ENCODE data around the gene PRRC2C.
"Not testable (repeated sequence)": the region's sequence is repeated elsewhere in the genome, so short reads cannot be mapped to it uniquely, and the experiment has no call there.

Gene PRRC2C

DNA sequence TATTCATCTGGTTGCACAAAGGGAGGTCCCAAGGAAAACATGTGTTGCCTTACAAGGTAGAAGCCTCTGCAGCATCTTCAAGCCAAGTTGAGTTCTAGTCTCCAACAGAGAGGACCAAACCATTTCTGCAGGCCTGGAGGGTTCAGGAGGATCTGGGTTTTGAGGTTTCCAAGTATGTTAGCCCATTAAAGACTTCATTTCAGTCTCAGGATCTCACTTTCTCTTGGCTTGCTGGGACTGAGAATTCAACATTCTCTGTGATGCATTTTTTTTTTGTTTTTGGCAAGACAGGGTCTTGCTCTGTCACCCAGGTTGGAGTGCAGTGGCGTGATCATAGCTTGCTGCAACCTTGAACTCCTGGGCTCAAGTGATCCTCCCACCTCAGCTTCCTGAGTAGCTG, 128.0 kb downstream of the PRRC2C start:
- Mint-ChIP-seq H3K4me3 (no peak overlapping the region), H3K27me3 (no peaks in the 10 kb centered on the region), H3K27ac (no peak overlapping the region), H3K4me1 (peaks cover 4 to 14% of the 10 kb centered on the region in 2 donors), H3K9me3 (no peaks in the 10 kb centered on the region), H3K36me3 (no peaks in the 10 kb centered on the region)
- ATAC-seq (replicated peaks) (no peak), DNase-seq (no peak)

DNA sequence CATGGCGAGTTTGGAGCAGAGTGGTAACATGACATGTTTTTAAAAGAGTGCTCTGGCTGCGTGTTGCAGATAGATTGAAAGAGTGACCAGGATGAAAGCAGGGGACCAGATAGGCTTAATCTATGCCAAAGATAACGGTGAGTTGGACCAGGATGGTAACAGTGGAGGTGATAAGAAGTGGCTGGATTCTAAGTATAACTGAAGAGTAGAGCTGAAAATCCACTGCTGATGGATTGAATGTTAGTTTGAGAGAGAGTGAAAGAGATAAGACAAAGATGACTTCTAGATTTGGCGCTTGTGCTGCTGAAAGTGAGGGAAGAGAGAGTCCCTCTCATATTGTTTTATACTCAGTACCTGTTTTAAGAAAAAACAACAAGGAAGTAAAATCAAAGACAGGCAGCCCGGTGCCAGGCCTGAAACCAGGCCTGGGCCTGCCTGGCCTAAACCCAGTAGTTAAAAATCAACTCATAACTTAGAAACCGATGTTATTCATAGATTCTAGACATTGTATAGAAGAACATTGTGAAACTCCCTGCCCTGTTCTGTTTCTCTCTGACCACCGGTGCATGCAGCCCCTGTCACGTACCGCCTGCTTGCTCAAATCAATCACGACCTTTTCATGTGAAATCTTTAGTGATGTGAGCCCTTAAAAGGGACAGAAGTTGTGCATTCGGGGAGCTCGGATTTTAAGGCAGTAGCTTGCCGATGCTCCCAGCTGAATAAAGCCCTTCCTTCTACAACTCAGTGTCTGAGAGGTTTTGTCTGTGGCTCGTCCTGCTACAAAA, 130.0 kb downstream of the PRRC2C start:
- H3K27me3 Mint-ChIP-seq, H3K4me1 Mint-ChIP-seq, DNase-seq, H3K4me3 Mint-ChIP-seq, H3K9me3 Mint-ChIP-seq, H3K36me3 Mint-ChIP-seq: not testable (repeated sequence)
- H3K27ac Mint-ChIP-seq, result peak overlapping the region; percentile 11
- ATAC-seq (replicated peaks), result peak; percentile 35 to 36

DNA sequence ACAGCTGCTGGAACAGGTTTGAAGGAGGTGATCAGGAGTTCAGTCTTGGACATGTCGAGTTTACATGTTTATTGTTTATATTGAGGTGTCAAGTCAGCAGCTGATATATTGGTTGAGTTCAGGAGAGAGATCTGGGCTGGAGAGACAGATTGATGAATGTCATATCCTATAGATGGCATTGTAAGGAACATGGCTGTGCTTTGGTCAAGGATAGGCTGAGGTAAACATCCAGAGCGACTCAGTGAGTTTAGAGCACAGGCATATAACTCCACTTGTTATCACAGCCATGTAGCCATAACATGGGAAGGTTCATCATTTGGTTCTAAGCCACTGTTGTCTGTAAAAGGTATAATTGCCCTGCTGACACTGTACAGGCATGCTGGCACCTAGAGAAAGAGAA, 131.3 kb downstream of the PRRC2C start:
- ATAC-seq (replicated peaks) (no peak), DNase-seq (no peak)
- Mint-ChIP-seq H3K27me3 (no peaks in the 10 kb centered on the region), H3K36me3 (no peaks in the 10 kb centered on the region), H3K4me1 (no peaks in the 10 kb centered on the region), H3K27ac (no peak overlapping the region), H3K4me3 (no peak overlapping the region), H3K9me3 (no peaks in the 10 kb centered on the region)

DNA sequence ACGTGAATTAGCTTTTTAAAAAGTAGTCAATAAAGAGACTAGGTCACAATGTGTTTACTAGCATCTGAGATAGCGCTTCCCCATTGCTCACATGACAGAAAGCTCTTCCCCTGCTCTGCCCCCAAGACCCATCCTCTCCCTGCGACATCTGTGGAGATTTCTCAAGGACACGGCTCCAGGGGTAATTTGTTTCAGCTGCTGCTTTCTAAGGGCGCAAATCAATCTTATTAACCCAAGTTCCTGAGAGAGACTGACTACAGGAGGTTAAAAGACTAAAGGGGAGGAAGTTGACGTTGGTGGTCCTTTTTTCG, 136.8 kb downstream of the PRRC2C start, which contains the start of gene MYOCOS:
TSS of gene MYOCOS (plus strand) at position 92 of the 311 bp plus-strand sequence. CDS start 1,641 bp downstream, outside the sequence.
- Mint-ChIP-seq H3K4me1 (no peaks in the 10 kb centered on the region), H3K4me3 (no peak within 1 kb of the TSS), H3K36me3 (no peaks in the 10 kb centered on the region), H3K27ac (no peak within 1 kb of the TSS), H3K27me3 (peaks cover 0 to 5% of the 10 kb centered on the region in 2 donors), H3K9me3 (no peaks in the 10 kb centered on the region)
- no peak for ATAC-seq (replicated peaks)
- no peak for DNase-seq

DNA sequence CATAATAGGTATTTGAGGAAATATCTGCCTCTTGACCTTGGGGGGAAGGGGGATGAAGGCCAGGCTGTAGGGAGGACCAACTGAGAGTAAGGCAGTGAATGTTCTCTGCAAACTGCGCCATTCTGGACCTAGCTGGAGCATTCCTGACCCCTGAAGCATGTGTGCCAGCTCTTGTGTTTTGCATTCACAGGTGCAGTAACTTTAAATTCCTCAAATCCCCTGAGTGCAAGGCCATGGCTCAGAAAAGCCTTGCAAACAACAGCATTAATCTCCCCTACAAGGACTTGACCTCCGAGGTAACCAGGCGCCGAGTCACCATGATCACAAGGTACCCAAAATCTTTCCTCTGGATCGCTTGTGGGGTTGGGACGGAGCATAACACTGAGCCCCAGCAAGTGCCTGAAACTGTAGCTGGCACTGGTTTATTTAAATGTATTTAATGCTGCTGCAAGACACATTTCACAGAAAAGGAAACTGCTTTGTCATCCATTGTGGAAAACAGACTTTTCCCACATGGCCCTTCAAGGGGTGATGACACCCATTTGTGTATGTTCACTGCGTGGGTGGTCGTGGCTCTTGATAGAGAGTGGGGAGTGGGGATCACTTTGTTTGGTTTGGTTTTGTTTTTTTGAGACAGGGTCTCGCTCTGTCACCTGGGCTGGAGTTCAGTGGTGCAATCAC, 138.5 kb downstream of the PRRC2C start:
- H3K4me1 Mint-ChIP-seq, result no peaks in the 10 kb centered on the region

DNA sequence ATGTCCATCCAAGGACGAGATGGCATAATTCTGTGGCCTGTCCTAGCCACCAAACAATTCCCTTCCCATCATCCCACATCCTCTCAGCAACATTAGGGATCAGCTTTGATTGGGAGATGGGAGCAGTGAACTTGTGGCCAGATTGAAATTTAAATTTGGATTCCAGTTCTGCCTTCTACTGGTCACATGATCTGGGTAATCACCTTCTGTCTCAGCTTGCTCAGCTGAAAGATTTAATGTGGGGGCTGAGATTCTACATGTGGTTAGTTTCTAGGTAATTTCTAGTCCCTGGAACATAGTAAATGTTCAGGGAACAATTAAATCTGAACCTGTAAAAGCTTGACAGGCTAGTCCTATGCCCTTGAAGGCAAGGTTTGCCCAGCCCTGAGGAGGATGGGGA, 139.9 kb downstream of the PRRC2C start:
- Mint-ChIP-seq H3K27me3 (peaks cover 10 to 11% of the 10 kb centered on the region in 2 donors), H3K9me3 (no peaks in the 10 kb centered on the region), H3K4me3 (no peak overlapping the region), H3K36me3 (no peaks in the 10 kb centered on the region), H3K4me1 (no peaks in the 10 kb centered on the region), H3K27ac (no peak overlapping the region)
- no peak for DNase-seq
- ATAC-seq (replicated peaks), result no peak

More for the DNA sequence above, 138.5 kb downstream of the PRRC2C start:
- Mint-ChIP-seq H3K4me3 (no peak overlapping the region), H3K36me3 (no peaks in the 10 kb centered on the region), H3K27ac (no peak overlapping the region), H3K27me3 (peaks cover 0 to 5% of the 10 kb centered on the region in 2 donors), H3K9me3 (no peaks in the 10 kb centered on the region)
- DNase-seq, result no peak
- ATAC-seq (replicated peaks), result no peak

DNA sequence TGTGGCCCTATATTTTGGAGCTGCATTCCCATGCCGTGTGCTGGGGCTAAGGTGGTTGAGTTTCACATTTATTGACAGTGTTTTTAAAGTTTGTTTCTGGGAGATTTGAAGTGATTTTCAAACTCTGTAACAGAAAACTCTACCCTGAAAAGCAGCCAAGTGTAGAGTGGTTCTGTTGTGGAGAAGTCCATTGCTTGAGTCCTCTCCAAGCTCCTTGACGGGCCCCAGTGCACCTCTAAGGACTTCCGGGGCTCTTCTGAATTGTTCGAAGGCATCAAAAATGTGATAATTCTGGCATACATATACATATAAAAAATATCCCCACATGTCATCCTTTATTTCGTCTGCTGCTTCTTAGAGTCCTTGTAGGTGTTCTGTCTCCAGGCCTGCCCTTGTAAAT, 141.7 kb downstream of the PRRC2C start:
- no peak overlapping the region for H3K27ac Mint-ChIP-seq

DNA sequence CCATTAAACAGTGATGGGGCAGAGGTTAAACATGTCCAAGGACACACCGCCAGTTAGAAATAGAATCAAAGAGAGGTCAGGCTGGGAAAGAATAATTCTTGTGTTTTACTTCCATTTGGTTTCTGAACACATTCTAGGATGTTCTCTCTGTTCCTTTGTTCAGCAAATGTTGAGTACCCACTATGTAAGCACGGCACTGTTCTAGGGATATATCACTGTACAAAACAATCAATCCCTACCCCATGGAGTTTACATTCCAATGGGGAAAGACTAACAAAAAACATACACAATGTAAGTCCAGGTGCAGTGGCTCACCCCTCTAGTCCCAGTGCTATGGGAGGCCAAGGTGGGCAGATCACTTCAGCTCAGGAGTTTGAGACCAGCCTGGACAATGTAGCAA, 142.9 kb downstream of the PRRC2C start:
- Mint-ChIP-seq H3K27ac (no peak overlapping the region), H3K36me3 (no peaks in the 10 kb centered on the region), H3K9me3 (no peaks in the 10 kb centered on the region)

More for the DNA sequence above, 141.7 kb downstream of the PRRC2C start:
- Mint-ChIP-seq H3K4me3 (no peak overlapping the region), H3K9me3 (no peaks in the 10 kb centered on the region), H3K4me1 (no peaks in the 10 kb centered on the region), H3K27me3 (peaks cover 16 to 21% of the 10 kb centered on the region in 2 donors), H3K36me3 (no peaks in the 10 kb centered on the region)
- DNase-seq (no peak), ATAC-seq (replicated peaks) (no peak)

DNA sequence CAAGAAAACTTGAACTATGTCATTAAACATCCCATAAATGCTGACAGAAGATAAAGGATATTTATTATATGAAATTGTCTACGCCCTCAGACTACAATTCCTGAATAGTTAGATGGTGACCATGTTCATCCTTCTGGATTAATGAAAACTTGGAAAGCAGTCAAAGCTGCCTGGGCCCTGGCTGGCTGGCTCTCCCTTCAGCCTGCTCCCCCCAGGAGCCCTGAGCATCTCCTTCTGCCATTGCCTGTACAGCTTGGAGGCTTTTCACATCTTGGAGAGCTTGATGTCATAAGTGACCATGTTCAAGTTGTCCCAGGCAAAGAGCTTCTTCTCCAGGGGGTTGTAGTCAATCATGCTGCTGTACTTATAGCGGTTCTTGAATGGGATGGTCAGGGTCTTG, 150.3 kb downstream of the PRRC2C start:
- ATAC-seq (replicated peaks) (no peak), DNase-seq (no peak)
- Mint-ChIP-seq H3K4me1 (no peaks in the 10 kb centered on the region), H3K36me3 (no peaks in the 10 kb centered on the region), H3K27me3 (peaks cover 2 to 12% of the 10 kb centered on the region in 2 donors), H3K9me3 (no peaks in the 10 kb centered on the region), H3K4me3 (no peak overlapping the region), H3K27ac (no peak overlapping the region)

More for the DNA sequence above, 142.9 kb downstream of the PRRC2C start:
- DNase-seq (no peak), ATAC-seq (replicated peaks) (no peak)
- no peak overlapping the region for H3K4me3 Mint-ChIP-seq
- peaks cover 16 to 25% of the 10 kb centered on the region in 2 donors for H3K27me3 Mint-ChIP-seq
- no peaks in the 10 kb centered on the region for H3K4me1 Mint-ChIP-seq

DNA sequence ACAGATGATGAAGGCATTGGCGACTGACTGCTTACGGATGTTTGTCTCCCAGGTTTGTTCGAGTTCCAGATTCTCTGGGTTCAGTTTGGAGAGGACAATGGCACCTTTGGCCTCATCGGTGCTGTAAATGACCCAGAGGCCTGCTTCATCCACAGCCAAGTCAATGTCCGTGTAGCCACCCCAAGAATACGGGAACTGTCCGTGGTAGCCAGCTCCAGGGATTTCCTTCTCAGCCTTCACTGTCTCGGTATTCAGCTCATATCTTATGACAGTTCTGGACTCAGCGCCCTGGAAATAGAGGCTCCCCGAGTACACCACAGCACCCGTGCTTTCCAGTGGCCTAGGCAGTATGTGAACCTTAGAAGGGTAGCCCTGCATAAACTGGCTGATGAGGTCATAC, 150.8 kb downstream of the PRRC2C start:
- no peaks in the 10 kb centered on the region for H3K36me3 Mint-ChIP-seq
- no peak overlapping the region for H3K27ac Mint-ChIP-seq
- no peak for ATAC-seq (replicated peaks)

DNA sequence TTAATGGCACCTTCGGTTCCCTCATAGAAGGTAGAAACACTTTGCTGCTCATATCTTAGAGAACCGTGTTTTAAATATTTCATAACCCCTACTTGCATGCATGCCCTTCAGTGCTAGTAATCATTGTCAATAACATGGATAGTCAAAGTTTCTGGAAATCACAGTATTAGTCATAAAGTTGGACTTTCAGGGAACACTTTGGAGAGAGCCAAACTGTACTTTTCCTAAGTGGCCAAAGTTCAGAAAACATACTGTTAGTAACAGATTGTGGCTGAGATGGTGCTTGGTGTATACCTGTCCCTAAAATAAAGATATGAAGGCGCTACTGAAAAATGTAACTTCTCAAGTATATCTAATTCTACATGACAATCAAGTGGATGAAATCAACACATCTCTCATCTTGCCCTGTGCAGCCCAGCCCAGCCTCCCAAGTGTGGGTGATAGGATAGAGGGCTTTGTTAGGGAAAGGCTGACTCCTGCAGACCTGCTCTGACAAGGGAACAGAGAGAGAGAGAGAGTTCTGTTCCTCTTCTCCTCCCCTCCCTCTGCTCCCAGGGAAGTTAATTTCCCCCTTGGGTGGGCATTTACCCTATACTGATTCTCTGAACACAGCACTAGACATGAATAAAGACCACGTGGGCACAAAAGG, 152.7 kb downstream of the PRRC2C start:
- Mint-ChIP-seq H3K36me3 (no peaks in the 10 kb centered on the region), H3K27ac (no peak overlapping the region), H3K9me3 (no peaks in the 10 kb centered on the region), H3K27me3 (peaks cover under 1 to 2% of the 10 kb centered on the region in 2 donors), H3K4me1 (no peaks in the 10 kb centered on the region), H3K4me3 (no peak overlapping the region)
- no peak for ATAC-seq (replicated peaks)
- DNase-seq, result no peak

More for the DNA sequence above, 150.8 kb downstream of the PRRC2C start:
- Mint-ChIP-seq H3K4me1 (no peaks in the 10 kb centered on the region), H3K4me3 (no peak overlapping the region), H3K9me3 (no peaks in the 10 kb centered on the region), H3K27me3 (peaks cover 0 to 8% of the 10 kb centered on the region in 2 donors)
- no peak for DNase-seq

DNA sequence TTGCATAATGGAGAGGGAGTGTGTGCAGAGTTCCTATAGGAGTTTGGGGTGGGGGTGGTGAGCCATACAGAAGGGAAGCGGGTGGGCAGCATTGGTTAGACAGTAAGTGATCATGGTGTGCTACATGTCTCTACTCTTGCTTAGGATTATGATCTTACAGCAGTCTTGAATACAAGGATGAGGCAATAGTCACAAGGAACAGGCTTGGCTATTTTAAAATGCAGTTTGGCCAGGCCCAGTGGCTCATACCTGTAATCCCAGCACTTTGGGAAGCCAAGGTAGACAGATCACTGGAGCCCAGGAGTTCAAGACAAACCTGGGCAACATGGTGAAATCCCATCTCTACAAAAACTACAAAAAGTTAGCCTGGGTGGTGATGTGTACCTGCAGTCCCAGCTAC, 154.9 kb downstream of the PRRC2C start:
- ATAC-seq (replicated peaks), result no peak
- H3K4me1 Mint-ChIP-seq, result peaks cover 0 to 5% of the 10 kb centered on the region in 2 donors

DNA sequence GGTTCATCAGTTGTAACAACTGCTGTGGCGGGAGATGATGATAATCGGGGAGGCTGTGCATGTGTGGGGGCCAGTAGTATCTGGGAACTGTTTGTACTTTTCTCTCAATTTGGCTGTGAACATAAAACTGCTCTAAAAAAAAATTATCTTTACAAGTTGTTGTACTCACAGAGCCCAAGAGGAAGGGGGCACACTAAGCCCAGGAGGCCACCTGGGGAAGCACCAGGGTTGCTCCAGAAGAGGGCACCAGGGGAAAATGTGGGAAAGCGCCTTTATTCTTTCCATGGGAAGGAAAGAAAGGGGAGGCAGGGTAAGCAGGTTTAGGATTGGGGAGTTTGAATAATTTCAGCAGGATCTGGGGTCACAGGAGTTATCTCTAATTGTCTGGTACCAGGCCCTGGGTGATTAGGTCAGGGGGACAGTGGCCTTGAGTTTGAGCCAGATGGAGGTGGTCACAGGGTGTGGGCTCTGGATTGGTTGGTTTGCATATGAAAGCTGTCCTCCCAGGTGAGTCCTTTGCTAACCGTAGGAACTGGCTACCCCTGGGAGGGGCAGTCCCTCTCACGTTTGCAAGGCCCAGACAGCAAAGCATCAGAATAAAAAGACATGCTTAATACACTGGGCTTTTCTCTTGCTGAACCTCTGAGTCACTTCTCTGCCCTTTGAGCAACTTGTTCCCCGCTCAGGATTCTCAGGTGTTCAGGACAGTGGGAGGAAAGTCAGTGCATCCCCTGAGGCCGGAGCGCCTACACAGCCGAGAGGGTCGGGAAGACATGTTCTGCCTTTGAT, 155.9 kb downstream of the PRRC2C start:
- no peaks in the 10 kb centered on the region for H3K9me3 Mint-ChIP-seq

More for the DNA sequence above, 154.9 kb downstream of the PRRC2C start:
- H3K36me3 Mint-ChIP-seq, result no peaks in the 10 kb centered on the region
- H3K4me3 Mint-ChIP-seq, result no peak overlapping the region
- H3K27ac Mint-ChIP-seq, result no peak overlapping the region
- peaks cover 6% of the 10 kb centered on the region in 2 donors for H3K27me3 Mint-ChIP-seq
- DNase-seq, result no peak
- H3K9me3 Mint-ChIP-seq, result no peaks in the 10 kb centered on the region

DNA sequence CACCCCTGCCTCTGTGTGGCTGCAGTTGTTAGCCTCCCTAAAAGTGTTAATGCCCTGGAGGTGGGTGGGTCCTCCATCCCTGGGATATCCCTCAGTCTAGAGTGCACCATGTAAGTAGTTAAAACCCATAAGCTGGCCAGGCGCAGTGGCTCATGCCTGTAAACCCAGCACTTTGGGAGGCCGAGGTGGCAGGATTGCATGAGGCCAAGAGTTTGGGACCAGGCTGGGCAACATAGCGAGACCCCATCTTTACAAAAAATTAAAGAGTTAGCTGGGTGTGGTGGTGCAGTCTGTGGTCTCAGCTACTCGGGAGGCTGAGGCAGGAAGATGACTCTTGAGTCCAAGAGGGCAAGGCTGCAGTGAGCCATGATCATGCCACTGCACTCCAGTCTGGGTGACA, 156.9 kb downstream of the PRRC2C start:
- H3K4me3 Mint-ChIP-seq, result no peak overlapping the region
- DNase-seq (no peak), ATAC-seq (replicated peaks) (no peak)
- H3K36me3 Mint-ChIP-seq, result no peaks in the 10 kb centered on the region
- no peak overlapping the region for H3K27ac Mint-ChIP-seq
- no peaks in the 10 kb centered on the region for H3K9me3 Mint-ChIP-seq
- H3K4me1 Mint-ChIP-seq, result peaks cover 0 to 8% of the 10 kb centered on the region in 2 donors
- H3K27me3 Mint-ChIP-seq, result peaks cover 6 to 11% of the 10 kb centered on the region in 2 donors

More for the DNA sequence above, 155.9 kb downstream of the PRRC2C start:
- H3K36me3 Mint-ChIP-seq, result no peaks in the 10 kb centered on the region
- H3K4me1 Mint-ChIP-seq, result peaks cover 0 to 8% of the 10 kb centered on the region in 2 donors
- ATAC-seq (replicated peaks), result peak in 1 of 2 donors; percentile 19
- no peak overlapping the region for H3K4me3 Mint-ChIP-seq
- H3K27ac Mint-ChIP-seq, result no peak overlapping the region
- peaks cover 6 to 11% of the 10 kb centered on the region in 2 donors for H3K27me3 Mint-ChIP-seq
- no peak for DNase-seq

Measured in stimulated activated naive B cell treated with anti-CD40 and anti-IgM and Interleukin-4, amounts not matched to agents 10 μg/mL and 1 μg/mL and 100 μg/mL, for 72 hours (primary cell).